ENCODE results near the gene RPS15.
"Not testable (repeated sequence)": the region's sequence is repeated elsewhere in the genome, so short reads cannot be mapped to it uniquely, and the experiment has no call there.

DNA sequence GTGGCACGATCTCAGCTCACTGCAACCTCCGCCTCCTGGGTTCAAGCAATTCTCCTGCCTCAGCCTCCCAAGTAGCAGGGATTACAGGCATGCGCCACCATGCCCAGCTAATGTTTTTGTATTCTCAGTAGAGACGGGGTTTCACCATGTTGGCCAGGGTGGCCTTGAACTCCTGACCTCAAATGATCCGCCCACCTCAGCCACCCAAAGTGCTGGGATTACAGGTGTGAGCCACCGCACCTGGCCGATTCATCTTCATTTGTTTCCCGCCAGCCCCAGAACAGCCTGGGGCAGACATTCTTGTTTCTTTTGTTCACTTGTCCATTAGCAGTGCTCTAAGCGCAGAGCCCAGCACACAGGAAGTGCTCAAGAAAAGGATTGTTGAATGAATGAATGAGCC, 38.9 kb downstream of the RPS15 start:
- TF ChIP-seq, protein P1, sequence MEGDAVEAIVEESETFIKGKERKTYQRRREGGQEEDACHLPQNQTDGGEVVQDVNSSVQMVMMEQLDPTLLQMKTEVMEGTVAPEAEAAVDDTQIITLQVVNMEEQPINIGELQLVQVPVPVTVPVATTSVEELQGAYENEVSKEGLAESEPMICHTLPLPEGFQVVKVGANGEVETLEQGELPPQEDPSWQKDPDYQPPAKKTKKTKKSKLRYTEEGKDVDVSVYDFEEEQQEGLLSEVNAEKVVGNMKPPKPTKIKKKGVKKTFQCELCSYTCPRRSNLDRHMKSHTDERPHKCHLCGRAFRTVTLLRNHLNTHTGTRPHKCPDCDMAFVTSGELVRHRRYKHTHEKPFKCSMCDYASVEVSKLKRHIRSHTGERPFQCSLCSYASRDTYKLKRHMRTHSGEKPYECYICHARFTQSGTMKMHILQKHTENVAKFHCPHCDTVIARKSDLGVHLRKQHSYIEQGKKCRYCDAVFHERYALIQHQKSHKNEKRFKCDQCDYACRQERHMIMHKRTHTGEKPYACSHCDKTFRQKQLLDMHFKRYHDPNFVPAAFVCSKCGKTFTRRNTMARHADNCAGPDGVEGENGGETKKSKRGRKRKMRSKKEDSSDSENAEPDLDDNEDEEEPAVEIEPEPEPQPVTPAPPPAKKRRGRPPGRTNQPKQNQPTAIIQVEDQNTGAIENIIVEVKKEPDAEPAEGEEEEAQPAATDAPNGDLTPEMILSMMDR (IDR thresholded peaks at IDR 0.05): not testable (repeated sequence)
- TF ChIP-seq EZH2 (IDR thresholded peaks at IDR 0.05): not testable (repeated sequence)

All from neural progenitor cell (in vitro differentiated cells).